GM18511 (cell line): ENCODE measurements around the gene TPI1.

Experiments used
- ATAC-seq: cut with Tn5 transposase; IDR thresholded peaks from one replicate; pipeline ENCODE4 v1.9.1; 2021; ENCODE audit warnings: mild to moderate bottlenecking, moderate library complexity; ENCODE audit not compliant: unreplicated experiment

Gene TPI1

GRCh38 chr12:6916426-6917200 is 49.3 kb downstream of the TPI1 start:
- no peak for ATAC-seq

- no peak for ATAC-seq
These were observed 50.3 kb downstream of the TPI1 start for GRCh38 chr12:6917491-6918231.

- ATAC-seq, result no peak
These were observed 52.3 kb downstream of the TPI1 start for GRCh38 chr12:6919588-6919987.
